Endothelial cell (in vitro differentiated cells): Measurements from ENCODE around the gene GALNT1. TPM values are rescaled to one million over a fixed set of nuclear protein-coding genes. Genes with fewer than 3 reads are reported as not detected.

Source experiments
- DNase-seq: peaks from one replicate; pipeline ENCODE4 v3.0.0; 2021; ENCODE audit warnings: low spot score
- H3K27ac Mint-ChIP-seq: one replicate; pipeline ENCODE4 v1.8.0; 2021; ENCODE audit warnings: mixed read lengths, inconsistent platforms; ENCODE audit not compliant: unreplicated experiment
- H3K27me3 Mint-ChIP-seq: one replicate; pipeline ENCODE4 v1.8.0; 2021; ENCODE audit warnings: mild to moderate bottlenecking, moderate library complexity, mixed read lengths, inconsistent platforms; ENCODE audit not compliant: unreplicated experiment
- H3K36me3 Mint-ChIP-seq: one replicate; pipeline ENCODE4 v1.8.0; 2021; ENCODE audit warnings: mild to moderate bottlenecking, low read depth, mixed read lengths, inconsistent platforms; ENCODE audit not compliant: unreplicated experiment
- H3K4me1 Mint-ChIP-seq: one replicate; pipeline ENCODE4 v1.8.0; 2021; ENCODE audit warnings: mild to moderate bottlenecking, mixed read lengths, inconsistent platforms; ENCODE audit not compliant: unreplicated experiment
- H3K4me3 Mint-ChIP-seq: one replicate; pipeline ENCODE4 v1.8.0; 2021; ENCODE audit warnings: mild to moderate bottlenecking, mixed read lengths, inconsistent platforms; ENCODE audit not compliant: unreplicated experiment
- H3K9me3 Mint-ChIP-seq: one replicate; pipeline ENCODE4 v1.8.0; 2021; ENCODE audit warnings: mixed read lengths, inconsistent platforms; ENCODE audit not compliant: unreplicated experiment
- CTCF ChIP-seq: fragments of 200-600 bp; sonication (generic); IDR thresholded peaks from one replicate; pipeline ENCODE4 v1.5.0; 2021; ENCODE audit warnings: antibody characterized with exemption; ENCODE audit not compliant: unreplicated experiment
- total RNA-seq: library from RNA; stranded (reverse); fragmentation: NEBNext Ultra II Directional; extraction: Animal tissue kit (Norgen Biotek cat#: 25700); gene quantifications from one replicate; pipeline ENCODE4 v1.2.1, GENCODE V29; 2021; ENCODE audit not compliant: unreplicated experiment

The GALNT1 gene
- total RNA-seq, 1 donor from 2014 or later = 174 TPM

- TF ChIP-seq CTCF = no peak
- Mint-ChIP-seq H3K27ac (no peak overlapping the region), H3K27me3 (no peaks in the 10 kb centered on the region), H3K4me3 (no peak overlapping the region), H3K4me1 (no peaks in the 10 kb centered on the region), H3K9me3 (no peaks in the 10 kb centered on the region), H3K36me3 (peaks cover 20% of the 10 kb centered on the region)
- DNase-seq = no peak
Measured at GRCh38 chr18:35597758-35598157, 16.2 kb downstream of the GALNT1 start.

GRCh38 chr18:35602193-35602820 is 20.8 kb downstream of the GALNT1 start:
- peaks cover 2% of the 10 kb centered on the region for H3K27me3 Mint-ChIP-seq
- no peak for DNase-seq
- H3K4me3 Mint-ChIP-seq = no peak overlapping the region
- peaks cover 26% of the 10 kb centered on the region for H3K36me3 Mint-ChIP-seq
- no peaks in the 10 kb centered on the region for H3K9me3 Mint-ChIP-seq
- TF ChIP-seq CTCF = no peak
- H3K4me1 Mint-ChIP-seq = peaks cover 28% of the 10 kb centered on the region
- H3K27ac Mint-ChIP-seq = no peak overlapping the region

GRCh38 chr18:35603008-35603407 is 21.5 kb downstream of the GALNT1 start:
- TF ChIP-seq CTCF = no peak
- H3K9me3 Mint-ChIP-seq = no peaks in the 10 kb centered on the region
- H3K27me3 Mint-ChIP-seq = peaks cover 2% of the 10 kb centered on the region
- no peak for DNase-seq
- H3K4me1 Mint-ChIP-seq = peaks cover 32% of the 10 kb centered on the region
- no peak overlapping the region for H3K4me3 Mint-ChIP-seq
- peaks cover 26% of the 10 kb centered on the region for H3K36me3 Mint-ChIP-seq
- no peak overlapping the region for H3K27ac Mint-ChIP-seq

- H3K27ac Mint-ChIP-seq = no peak overlapping the region
- no peak overlapping the region for H3K4me3 Mint-ChIP-seq
- H3K27me3 Mint-ChIP-seq = peaks cover 2% of the 10 kb centered on the region
- DNase-seq = no peak
- peaks cover 22% of the 10 kb centered on the region for H3K36me3 Mint-ChIP-seq
- peaks cover 32% of the 10 kb centered on the region for H3K4me1 Mint-ChIP-seq
- H3K9me3 Mint-ChIP-seq = no peaks in the 10 kb centered on the region
- TF ChIP-seq CTCF = no peak
Measured at GRCh38 chr18:35603528-35603927, 22.0 kb downstream of the GALNT1 start.

GRCh38 chr18:35604369-35604768 is 22.8 kb downstream of the GALNT1 start:
- Mint-ChIP-seq H3K27me3 (peaks cover 2% of the 10 kb centered on the region), H3K27ac (no peak overlapping the region), H3K4me1 (peaks cover 32% of the 10 kb centered on the region), H3K9me3 (no peaks in the 10 kb centered on the region), H3K4me3 (no peak overlapping the region), H3K36me3 (peaks cover 18% of the 10 kb centered on the region)
- DNase-seq = no peak
- no peak for TF ChIP-seq CTCF
